ENCODE measurements around the gene FRMD8. TPM values are rescaled to one million over a fixed set of nuclear protein-coding genes. Genes with fewer than 3 reads are reported as not detected.

The FRMD8 gene
- total and polyA plus RNA-seq, 9 of the 15 experiments (the other 6 are each of a cell fraction or from before 2014, with no cell fraction given) = 4.5 to 54.5 (median 15.8) TPM

- TF ChIP-seq SIN3B (IDR thresholded peaks at IDR 0.05; ENCODE audit: low read depth) (no peak), L3MBTL2 (IDR thresholded peaks at IDR 0.05) (no peak), CHD4 (IDR thresholded peaks at IDR 0.05; ENCODE audit: insufficient read depth, insufficient replicate concordance, low read depth, low read length, poor library complexity, severe bottlenecking) (no peak), U2AF1 (optimal IDR thresholded peaks at IDR 0.05; ENCODE audit: low read depth, low read length) (peak; percentile 42), ZNF263 (CRISPR knock-in tag; IDR thresholded peaks at IDR 0.05; ENCODE audit: borderline replicate concordance) (no peak), NBN (IDR thresholded peaks at IDR 0.05; ENCODE audit: low read depth) (no peak), CREB1 (IDR thresholded peaks at IDR 0.05) (no peak), CREB1 (CRISPR knock-in tag; IDR thresholded peaks at IDR 0.05) (no peak; the same call in 1 of the 2 replicates), USF1 (CRISPR knock-in tag; IDR thresholded peaks at IDR 0.05) (no peak), ZKSCAN1 (IDR thresholded peaks at IDR 0.05; ENCODE audit: low read depth, low read length) (0 out of 2 replicates have a peak, but pooled peaks have one; percentile 41), ZNF217 (CRISPR knock-in tag; IDR thresholded peaks at IDR 0.05) (no peak), USF2 (CRISPR knock-in tag; IDR thresholded peaks at IDR 0.05) (no peak), ZNF274 (IDR thresholded peaks at IDR 0.05; ENCODE audit: borderline replicate concordance, low read depth, low read length) (peak; percentile 31; the same call in 1 of the 2 replicates), FOXJ2 (tag; IDR thresholded peaks at IDR 0.05) (0 out of 2 replicates have a peak, but pooled peaks have one; percentile 7), HDAC3 (IDR thresholded peaks at IDR 0.05; ENCODE audit: borderline replicate concordance, partially characterized antibody) (no peak)
- TF ChIP-seq, protein P1, sequence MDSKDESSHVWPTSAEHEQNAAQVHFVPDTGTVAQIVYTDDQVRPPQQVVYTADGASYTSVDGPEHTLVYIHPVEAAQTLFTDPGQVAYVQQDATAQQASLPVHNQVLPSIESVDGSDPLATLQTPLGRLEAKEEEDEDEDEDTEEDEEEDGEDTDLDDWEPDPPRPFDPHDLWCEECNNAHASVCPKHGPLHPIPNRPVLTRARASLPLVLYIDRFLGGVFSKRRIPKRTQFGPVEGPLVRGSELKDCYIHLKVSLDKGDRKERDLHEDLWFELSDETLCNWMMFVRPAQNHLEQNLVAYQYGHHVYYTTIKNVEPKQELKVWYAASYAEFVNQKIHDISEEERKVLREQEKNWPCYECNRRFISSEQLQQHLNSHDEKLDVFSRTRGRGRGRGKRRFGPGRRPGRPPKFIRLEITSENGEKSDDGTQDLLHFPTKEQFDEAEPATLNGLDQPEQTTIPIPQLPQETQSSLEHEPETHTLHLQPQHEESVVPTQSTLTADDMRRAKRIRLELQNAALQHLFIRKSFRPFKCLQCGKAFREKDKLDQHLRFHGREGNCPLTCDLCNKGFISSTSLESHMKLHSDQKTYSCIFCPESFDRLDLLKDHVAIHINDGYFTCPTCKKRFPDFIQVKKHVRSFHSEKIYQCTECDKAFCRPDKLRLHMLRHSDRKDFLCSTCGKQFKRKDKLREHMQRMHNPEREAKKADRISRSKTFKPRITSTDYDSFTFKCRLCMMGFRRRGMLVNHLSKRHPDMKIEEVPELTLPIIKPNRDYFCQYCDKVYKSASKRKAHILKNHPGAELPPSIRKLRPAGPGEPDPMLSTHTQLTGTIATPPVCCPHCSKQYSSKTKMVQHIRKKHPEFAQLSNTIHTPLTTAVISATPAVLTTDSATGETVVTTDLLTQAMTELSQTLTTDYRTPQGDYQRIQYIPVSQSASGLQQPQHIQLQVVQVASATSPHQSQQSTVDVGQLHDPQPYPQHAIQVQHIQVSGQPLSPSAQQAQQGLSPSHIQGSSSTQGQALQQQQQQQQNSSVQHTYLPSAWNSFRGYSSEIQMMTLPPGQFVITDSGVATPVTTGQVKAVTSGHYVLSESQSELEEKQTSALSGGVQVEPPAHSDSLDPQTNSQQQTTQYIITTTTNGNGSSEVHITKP (IDR thresholded peaks at IDR 0.05; ENCODE audit: partially characterized antibody) = no peak
- TF ChIP-seq, protein P2, sequence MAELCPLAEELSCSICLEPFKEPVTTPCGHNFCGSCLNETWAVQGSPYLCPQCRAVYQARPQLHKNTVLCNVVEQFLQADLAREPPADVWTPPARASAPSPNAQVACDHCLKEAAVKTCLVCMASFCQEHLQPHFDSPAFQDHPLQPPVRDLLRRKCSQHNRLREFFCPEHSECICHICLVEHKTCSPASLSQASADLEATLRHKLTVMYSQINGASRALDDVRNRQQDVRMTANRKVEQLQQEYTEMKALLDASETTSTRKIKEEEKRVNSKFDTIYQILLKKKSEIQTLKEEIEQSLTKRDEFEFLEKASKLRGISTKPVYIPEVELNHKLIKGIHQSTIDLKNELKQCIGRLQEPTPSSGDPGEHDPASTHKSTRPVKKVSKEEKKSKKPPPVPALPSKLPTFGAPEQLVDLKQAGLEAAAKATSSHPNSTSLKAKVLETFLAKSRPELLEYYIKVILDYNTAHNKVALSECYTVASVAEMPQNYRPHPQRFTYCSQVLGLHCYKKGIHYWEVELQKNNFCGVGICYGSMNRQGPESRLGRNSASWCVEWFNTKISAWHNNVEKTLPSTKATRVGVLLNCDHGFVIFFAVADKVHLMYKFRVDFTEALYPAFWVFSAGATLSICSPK (IDR thresholded peaks at IDR 0.05; ENCODE audit: borderline replicate concordance) = no peak
- TF ChIP-seq, protein P3, sequence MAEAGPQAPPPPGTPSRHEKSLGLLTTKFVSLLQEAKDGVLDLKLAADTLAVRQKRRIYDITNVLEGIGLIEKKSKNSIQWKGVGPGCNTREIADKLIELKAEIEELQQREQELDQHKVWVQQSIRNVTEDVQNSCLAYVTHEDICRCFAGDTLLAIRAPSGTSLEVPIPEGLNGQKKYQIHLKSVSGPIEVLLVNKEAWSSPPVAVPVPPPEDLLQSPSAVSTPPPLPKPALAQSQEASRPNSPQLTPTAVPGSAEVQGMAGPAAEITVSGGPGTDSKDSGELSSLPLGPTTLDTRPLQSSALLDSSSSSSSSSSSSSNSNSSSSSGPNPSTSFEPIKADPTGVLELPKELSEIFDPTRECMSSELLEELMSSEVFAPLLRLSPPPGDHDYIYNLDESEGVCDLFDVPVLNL (CRISPR knock-in tag; IDR thresholded peaks at IDR 0.05; ENCODE audit: low read depth) = no peak
These were observed 39.8 kb downstream of the FRMD8 start (continued) for GRCh38 chr11:65425971-65426838.

Data from K562 (cell line).